Cardiac fibroblast (primary cell): ENCODE data around the gene SLC35F1.

Experiments
- DNase-seq, 2 donors: peaks; one replicate each; pipeline versions ENCODE4 v3.0.0 to v3.0.0-alpha.2; 2010; ENCODE audit warnings: low read depth in 2 of 2
- H3K4me3 ChIP-seq, 2 donors: replicated peaks in 1 of 2; 1 replicate in 1 of 2; 2 replicates in 1 of 2; pipeline ENCODE4 v1.5.1; 2011; ENCODE audit warnings: low read depth in 2 of 2, low read length in 2 of 2, mild to moderate bottlenecking in 2 of 2, moderate library complexity in 1 of 2
- CTCF ChIP-seq: IDR thresholded peaks from one replicate; pipeline ENCODE4 v1.5.1; 2011; ENCODE audit warnings: low read depth, mild to moderate bottlenecking, low read length, inconsistent platforms

Gene SLC35F1

GRCh38 chr6:118305081-118305480 lies 398.0 kb downstream of the SLC35F1 start:
- H3K4me3 ChIP-seq, result no peak overlapping the region
- no peak for TF ChIP-seq CTCF
- no peak for DNase-seq

GRCh38 chr6:118306392-118307238 lies 399.6 kb downstream of the SLC35F1 start:
- DNase-seq, result no peak
- no peak overlapping the region for H3K4me3 ChIP-seq
- TF ChIP-seq CTCF, result no peak

GRCh38 chr6:118307581-118307980 lies 400.5 kb downstream of the SLC35F1 start:
- no peak for TF ChIP-seq CTCF
- no peak for DNase-seq
- no peak overlapping the region for H3K4me3 ChIP-seq

GRCh38 chr6:118309337-118310093 lies 402.5 kb downstream of the SLC35F1 start:
- no peak overlapping the region for H3K4me3 ChIP-seq
- no peak for TF ChIP-seq CTCF
- DNase-seq, result no peak

GRCh38 chr6:118313208-118313607 lies 406.1 kb downstream of the SLC35F1 start:
- DNase-seq, result no peak
- H3K4me3 ChIP-seq, result no peak overlapping the region
- no peak for TF ChIP-seq CTCF

GRCh38 chr6:118313762-118314161 lies 406.7 kb downstream of the SLC35F1 start:
- H3K4me3 ChIP-seq, result no peak overlapping the region
- no peak for TF ChIP-seq CTCF
- no peak for DNase-seq
